Right lobe of liver (tissue), 6 donors: ENCODE measurements around the gene CDKAL1. TPM values are rescaled to one million over a fixed set of nuclear protein-coding genes. Genes with fewer than 3 reads are reported as not detected.
A peak's percentile ranks its signal among the peaks of the same experiment; 100 is the strongest.

Experiments
- ATAC-seq, 4 donors: fragments of 200-7000 bp; cut with Tn5 transposase; one replicate each; pipeline ENCODE4 v1.9.1; 2020; ENCODE audit warnings: mild to moderate bottlenecking in 4 of 4, moderate library complexity in 4 of 4
- DNase-seq, 3 donors: peaks; one replicate each; pipeline ENCODE4 v3.0.0-alpha.2; 2020
- H3K27ac ChIP-seq, 3 donors: fragments of 200-600 bp; one replicate each; pipeline ENCODE4 v1.8.0; 2022
- H3K27me3 ChIP-seq, 2 donors: fragments of 200-600 bp; one replicate each; pipeline ENCODE4 v1.8.0; 2022
- H3K36me3 ChIP-seq, 4 donors: fragments of 200-600 bp; sonication (generic) in 1 of 4; one replicate each; pipeline versions ENCODE4 v1.5.1 to v1.8.0; 2017 to 2022; ENCODE audit warnings: control low read depth in 1 of 4
- H3K4me1 ChIP-seq, 4 donors: fragments of 200-600 bp; sonication (generic) in 1 of 4; one replicate each; pipeline versions ENCODE4 v1.5.1 to v1.8.0; 2017 to 2022; ENCODE audit warnings: control low read depth in 1 of 4
- H3K4me3 ChIP-seq, 3 donors: fragments of 200-600 bp; one replicate each; pipeline ENCODE4 v1.8.0; 2022
- H3K9me3 ChIP-seq, 4 donors: fragments of 200-600 bp; sonication (generic) in 1 of 4; one replicate each; pipeline versions ENCODE4 v1.5.1 to v1.8.0; 2017 to 2022; ENCODE audit warnings: control low read depth in 1 of 4
- POLR2A ChIP-seq: fragments of 450-650 bp; IDR thresholded peaks from one replicate; pipeline ENCODE4 v1.6.1; 2017; ENCODE audit warnings: antibody characterized with exemption, mild to moderate bottlenecking
- WGBS: methylation state at CpG from one replicate; pipeline ENCODE4 v1.1.6; 2018; ENCODE audit warnings: low coverage, low lambda C conversion rate; ENCODE audit not compliant: insufficient coverage; ENCODE audit errors: missing lambda C conversion rate; 5-methylcytosine and 5-hydroxymethylcytosine counted together
- intact Hi-C, 2 donors: fragments of 100-400 bp; cut with DNase I; formaldehyde crosslinking; loops; one replicate each; pipeline versions ENCODE4 v1.11.2 to v1.14.1; 2022
- total RNA-seq, 6 experiments: library from RNA; depleted of rRNA in 2 of 6; stranded (reverse); fragments of >200 nt in 2 of 6; fragmentation: NEBNext Ultra II Directional in 3 of 6; extraction: Animal tissue kit (Norgen Biotek cat#: 25700) in 3 of 6; gene quantifications; one replicate each; pipeline versions ENCODE4 v1.1.0 to v1.2.4, GENCODE V29; 2016 to 2023
- TF ChIP-seq, protein P1 (sequence below), 4 donors: fragments of 200-600 bp in 3 of 4; fragments of 450-650 bp in 1 of 4; IDR thresholded peaks; one replicate each; pipeline versions ENCODE4 v1.5.1 to v1.8.0; 2016 to 2022; ENCODE audit warnings: antibody characterized with exemption in 4 of 4, mild to moderate bottlenecking in 2 of 4
- donor health status: DM: no; HTN: yes; CAD: no.
- donor health status: DM: no; HTN: no; CAD: no.
- donor health status: DM: no; HTN: no; CAD: no.
- donor health status: DM: no; HTN: yes; CAD: no.
- donor health status: DM: no; HTN: yes; CAD: no.

The CDKAL1 gene
- total RNA-seq, 6 experiments from 2014 or later = 4.5 to 7.0 (median 6.2) TPM

DNA sequence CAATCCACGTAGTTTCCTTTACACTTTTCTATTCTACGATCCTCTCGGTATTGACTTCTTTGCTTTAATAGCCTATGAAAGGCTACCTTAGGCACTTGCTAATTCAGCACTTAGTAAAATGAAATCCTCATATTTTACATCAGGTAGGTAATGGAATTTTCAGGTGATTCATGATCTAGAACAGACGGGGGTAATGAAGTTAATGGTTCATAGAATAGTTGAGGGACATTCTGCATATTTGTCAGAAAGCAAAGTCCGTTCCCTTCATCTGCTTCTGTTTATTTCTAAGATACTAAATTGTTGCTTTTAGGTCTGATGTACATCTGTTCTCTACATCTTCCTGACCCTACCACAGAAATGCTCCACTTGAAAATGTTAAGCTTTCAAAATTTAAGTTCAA, 431.7 kb downstream of the CDKAL1 start:
- no peak overlapping the region for H3K27ac ChIP-seq

DNA sequence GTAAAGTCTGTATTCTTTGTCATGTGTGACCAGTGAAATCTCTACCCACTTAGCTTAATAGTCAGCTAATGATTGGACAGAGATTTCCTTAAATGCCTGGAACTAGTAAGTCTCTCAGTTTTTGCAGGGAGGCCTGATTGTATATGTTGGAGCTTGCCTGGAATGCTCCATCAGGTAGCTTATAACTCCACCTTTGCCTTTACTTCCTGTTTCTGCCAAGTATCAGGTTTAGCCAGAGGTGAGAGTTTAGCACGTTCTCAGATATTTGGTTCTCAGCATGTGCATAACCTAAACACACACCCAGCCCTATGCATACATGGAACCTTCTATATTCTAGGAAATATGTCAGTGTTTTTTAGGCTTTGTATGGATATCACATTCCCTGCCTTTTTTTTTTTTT, 435.3 kb downstream of the CDKAL1 start:
- H3K27me3 ChIP-seq = no peaks in the 10 kb centered on the region
- no peak overlapping the region for H3K4me3 ChIP-seq
- ATAC-seq (no peak), DNase-seq (no peak)
- no peak for TF ChIP-seq POLR2A
- TF ChIP-seq, protein P1, sequence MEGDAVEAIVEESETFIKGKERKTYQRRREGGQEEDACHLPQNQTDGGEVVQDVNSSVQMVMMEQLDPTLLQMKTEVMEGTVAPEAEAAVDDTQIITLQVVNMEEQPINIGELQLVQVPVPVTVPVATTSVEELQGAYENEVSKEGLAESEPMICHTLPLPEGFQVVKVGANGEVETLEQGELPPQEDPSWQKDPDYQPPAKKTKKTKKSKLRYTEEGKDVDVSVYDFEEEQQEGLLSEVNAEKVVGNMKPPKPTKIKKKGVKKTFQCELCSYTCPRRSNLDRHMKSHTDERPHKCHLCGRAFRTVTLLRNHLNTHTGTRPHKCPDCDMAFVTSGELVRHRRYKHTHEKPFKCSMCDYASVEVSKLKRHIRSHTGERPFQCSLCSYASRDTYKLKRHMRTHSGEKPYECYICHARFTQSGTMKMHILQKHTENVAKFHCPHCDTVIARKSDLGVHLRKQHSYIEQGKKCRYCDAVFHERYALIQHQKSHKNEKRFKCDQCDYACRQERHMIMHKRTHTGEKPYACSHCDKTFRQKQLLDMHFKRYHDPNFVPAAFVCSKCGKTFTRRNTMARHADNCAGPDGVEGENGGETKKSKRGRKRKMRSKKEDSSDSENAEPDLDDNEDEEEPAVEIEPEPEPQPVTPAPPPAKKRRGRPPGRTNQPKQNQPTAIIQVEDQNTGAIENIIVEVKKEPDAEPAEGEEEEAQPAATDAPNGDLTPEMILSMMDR (IDR thresholded peaks at IDR 0.05) = no peak
- no peaks in the 10 kb centered on the region for H3K36me3 ChIP-seq
- 92% methylated on average over 1 of the region's 1 CpG for WGBS
- H3K27ac ChIP-seq = no peak overlapping the region
- no peaks in the 10 kb centered on the region for H3K4me1 ChIP-seq
- H3K9me3 ChIP-seq = no peaks in the 10 kb centered on the region
- intact Hi-C loops = no loop called here

More for the DNA sequence above, 431.7 kb downstream of the CDKAL1 start:
- Histone ChIP-seq H3K27me3 (no peaks in the 10 kb centered on the region), H3K4me1 (no peaks in the 10 kb centered on the region), H3K36me3 (no peaks in the 10 kb centered on the region), H3K9me3 (no peaks in the 10 kb centered on the region), H3K4me3 (no peak overlapping the region)
- intact Hi-C loops = no loop called here
- no peak for TF ChIP-seq POLR2A
- TF ChIP-seq, protein P1 (IDR thresholded peaks at IDR 0.05) = no peak
- no peak for DNase-seq
- peak in 1 of 4 donors; percentile 58 for ATAC-seq
- 78% methylated on average over 5 of the region's 5 CpGs for WGBS

DNA sequence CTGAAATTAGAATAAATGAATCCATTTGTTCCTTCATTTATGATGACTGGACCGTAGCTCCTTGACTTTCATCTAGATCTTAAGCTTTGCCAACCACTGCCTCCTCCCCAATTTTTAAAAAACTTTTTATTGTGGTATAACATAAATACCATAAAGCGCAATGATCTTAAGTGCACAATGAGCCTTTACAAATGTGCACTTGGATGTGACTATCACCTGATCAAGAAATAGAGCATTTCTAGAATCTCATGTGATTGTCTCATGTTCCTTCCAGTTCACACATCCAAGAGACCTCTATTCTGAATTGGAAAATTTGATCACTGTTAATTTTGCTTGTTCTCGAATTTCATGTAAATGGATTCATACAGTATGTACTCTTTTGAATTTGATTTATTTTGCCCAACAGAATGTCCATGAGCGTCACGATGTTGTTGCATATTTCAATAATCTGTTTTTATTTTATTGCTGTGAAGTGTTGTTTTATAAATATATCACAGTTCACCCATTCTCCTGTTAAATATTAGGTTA, 442.2 kb downstream of the CDKAL1 start:
- H3K27me3 ChIP-seq = no peaks in the 10 kb centered on the region
- ATAC-seq (no peak), DNase-seq (no peak)
- TF ChIP-seq, protein P1 (IDR thresholded peaks at IDR 0.05) = no peak
- no peak for TF ChIP-seq POLR2A
- H3K4me3 ChIP-seq = no peak overlapping the region
- 98% methylated on average over 5 of the region's 5 CpGs for WGBS
- H3K36me3 ChIP-seq = no peaks in the 10 kb centered on the region
- no peak overlapping the region for H3K27ac ChIP-seq
- H3K4me1 ChIP-seq = no peaks in the 10 kb centered on the region
- no peaks in the 10 kb centered on the region for H3K9me3 ChIP-seq
- intact Hi-C loops = no loop called here

DNA sequence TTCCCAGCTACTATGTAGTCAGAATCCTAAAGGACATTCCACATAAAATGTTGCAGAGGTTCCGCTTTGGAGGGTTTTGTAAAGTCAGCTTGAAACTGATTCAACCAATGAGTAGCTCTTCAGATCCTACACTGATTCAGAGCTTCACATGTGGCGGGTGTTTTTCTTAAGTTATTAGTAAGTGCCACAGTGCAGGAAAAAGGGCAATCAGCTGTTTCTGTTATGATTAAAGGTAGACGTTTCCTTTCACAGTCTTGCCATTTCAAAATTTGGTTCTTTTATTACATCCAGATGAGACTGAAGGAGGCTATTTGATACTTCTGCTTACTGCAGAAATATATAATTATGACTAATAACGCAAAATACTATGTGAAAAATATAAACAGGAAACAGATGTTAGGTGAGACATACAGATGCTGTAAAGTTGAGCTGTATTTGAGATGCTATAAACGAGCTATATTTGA, 443.9 kb downstream of the CDKAL1 start:
- H3K27ac ChIP-seq = no peak overlapping the region
- intact Hi-C loops = no loop called here
- H3K36me3 ChIP-seq = no peaks in the 10 kb centered on the region
- H3K9me3 ChIP-seq = no peaks in the 10 kb centered on the region
- H3K4me1 ChIP-seq = no peaks in the 10 kb centered on the region
- 63% methylated on average over 4 of the region's 5 CpGs for WGBS
- no peak for TF ChIP-seq POLR2A
- TF ChIP-seq, protein P1 (IDR thresholded peaks at IDR 0.05) = no peak
- no peak for ATAC-seq
- H3K4me3 ChIP-seq = no peak overlapping the region
- no peaks in the 10 kb centered on the region for H3K27me3 ChIP-seq
- no peak for DNase-seq

DNA sequence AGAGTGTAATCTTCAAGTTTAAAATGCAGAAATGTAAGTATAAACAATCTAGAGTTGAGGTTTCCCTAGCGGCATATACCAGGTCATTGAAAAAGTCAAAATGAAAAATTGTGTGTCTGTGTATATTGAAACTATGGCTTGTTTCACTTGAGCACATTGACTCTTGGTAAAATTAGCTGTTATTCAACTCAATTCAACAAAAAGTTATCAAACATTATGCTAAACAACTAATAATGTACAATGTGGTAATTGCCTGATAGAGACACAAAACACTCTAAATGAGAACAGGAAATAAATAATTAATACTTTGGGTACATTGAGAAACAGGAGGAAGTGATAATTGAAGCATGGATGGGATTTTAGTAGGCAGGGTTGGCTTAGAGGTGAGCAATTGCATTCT, 444.8 kb downstream of the CDKAL1 start:
- no peak overlapping the region for H3K4me3 ChIP-seq
- WGBS = 94% methylated on average over 1 of the region's 1 CpG
- ATAC-seq = no peak
- intact Hi-C loops = no loop called here
- no peaks in the 10 kb centered on the region for H3K4me1 ChIP-seq
- no peak overlapping the region for H3K27ac ChIP-seq
- no peaks in the 10 kb centered on the region for H3K27me3 ChIP-seq
- H3K9me3 ChIP-seq = no peaks in the 10 kb centered on the region
- DNase-seq = no peak
- no peaks in the 10 kb centered on the region for H3K36me3 ChIP-seq
- no peak for TF ChIP-seq POLR2A
- TF ChIP-seq, protein P1 (IDR thresholded peaks at IDR 0.05) = no peak
